OCI-LY7 (cell line): ENCODE measurements around the gene GAS1. TPM values are rescaled to one million over a fixed set of nuclear protein-coding genes. Genes with fewer than 3 reads are reported as not detected.

Source experiments
- BruUV-seq: library from RNA; stranded (reverse); fragments of 400-500 nt; replicated peaks from 2 replicates; lab custom pipeline; 2021; lab: Mats Ljungman, UMichigan
- CTCF ChIA-PET: fragments of 300-600 bp; sonication (Branson Sonifier 250); formaldehyde crosslinking; loops from one replicate; lab custom pipeline; 2022; ENCODE audit warnings: antibody characterized with exemption; ENCODE audit not compliant: unreplicated experiment; lab: Charles Lee
- POLR2A ChIA-PET: fragments of 300-600 bp; sonication (Branson Sonifier 250); formaldehyde crosslinking; loops from one replicate; lab custom pipeline; 2022; ENCODE audit warnings: antibody characterized with exemption; lab: Charles Lee
- DNase-seq: peaks from one replicate; pipeline ENCODE4 v3.0.0-alpha.2; 2015; ENCODE audit warnings: low spot score
- H2AFZ ChIP-seq: fragments of 200-600 bp; sonication (generic), shearing (Covaris generic); 2 replicates; pipeline ENCODE4 v1.6.1; 2014; ENCODE audit warnings: mild to moderate bottlenecking, antibody characterized with exemption, low read length, moderate library complexity
- H3K27ac ChIP-seq: fragments of 200-600 bp; sonication (generic); 2 replicates; pipeline ENCODE4 v1.5.1; 2014; ENCODE audit warnings: mixed run types, low read depth, mild to moderate bottlenecking, moderate library complexity, low read length, inconsistent platforms; ENCODE audit not compliant: poor library complexity, severe bottlenecking
- H3K36me3 ChIP-seq: fragments of 200-600 bp; sonication (generic); 2 replicates; pipeline ENCODE4 v1.6.1; 2014; ENCODE audit warnings: mild to moderate bottlenecking, antibody characterized with exemption, low read length, moderate library complexity, mixed read lengths; ENCODE audit not compliant: insufficient read depth
- H3K4me1 ChIP-seq: fragments of 200-600 bp; sonication (generic); 2 replicates; pipeline ENCODE4 v1.5.1; 2014; ENCODE audit warnings: mild to moderate bottlenecking, low read length; ENCODE audit not compliant: insufficient read depth, poor library complexity, severe bottlenecking
- H3K4me2 ChIP-seq: fragments of 200-600 bp; sonication (generic); 2 replicates; pipeline ENCODE4 v1.6.1; 2014; ENCODE audit warnings: mild to moderate bottlenecking, low read length
- H3K4me3 ChIP-seq: fragments of 200-600 bp; sonication (generic); 2 replicates; pipeline ENCODE4 v1.5.1; 2014; ENCODE audit warnings: mild to moderate bottlenecking, low read depth, low read length; ENCODE audit not compliant: poor library complexity, severe bottlenecking
- H3K79me2 ChIP-seq: fragments of 200-600 bp; sonication (generic); 2 replicates; pipeline ENCODE4 v1.6.1; 2016; ENCODE audit warnings: low read depth, mild to moderate bottlenecking, low read length, moderate library complexity, mixed read lengths; ENCODE audit not compliant: insufficient read depth
- H3K9me2 ChIP-seq: fragments of 200-600 bp; sonication (generic); 2 replicates; pipeline ENCODE4 v1.6.1; 2016; ENCODE audit warnings: mild to moderate bottlenecking, low read length, mixed read lengths; ENCODE audit not compliant: insufficient read depth
- H3K9me3 ChIP-seq: fragments of 200-600 bp; sonication (generic); 2 replicates; pipeline ENCODE4 v1.6.1; 2014; ENCODE audit warnings: mild to moderate bottlenecking, mixed run types, low read length, mixed read lengths
- H4K20me1 ChIP-seq: fragments of 200-600 bp; sonication (generic); 2 replicates; pipeline ENCODE4 v1.6.1; 2014; ENCODE audit warnings: mild to moderate bottlenecking, antibody characterized with exemption, low read length, moderate library complexity, mixed read lengths; ENCODE audit not compliant: insufficient read depth
- EZH2phosphoT487 ChIP-seq: fragments of 200-600 bp; sonication (generic); IDR thresholded peaks from 2 replicates; pipeline ENCODE4 v1.6.1; 2018; ENCODE audit warnings: low read depth, borderline replicate concordance, mild to moderate bottlenecking, mixed run types, antibody characterized with exemption, low read length, moderate library complexity, mixed read lengths
- intact Hi-C: fragments of 100-400 bp; cut with micrococcal nuclease; formaldehyde crosslinking; loops from one replicate; pipeline ENCODE4 v1.10.0; 2022; ENCODE audit not compliant: unreplicated experiment
- total RNA-seq, 2 experiments: library from RNA; depleted of rRNA in 1 of 2; stranded (reverse); fragments of >200 nt in 1 of 2; shearing (Covaris generic) in 1 of 2; gene quantifications; 2 replicates each; pipeline ENCODE4 v1.2.3, GENCODE V29; 2014 to 2022
- TF ChIP-seq, protein P1 (sequence below): fragments of 200-600 bp; sonication (generic); conservative IDR thresholded peaks from 2 replicates; pipeline ENCODE4 v1.5.1; 2014; ENCODE audit warnings: mild to moderate bottlenecking, antibody characterized with exemption, low read length, moderate library complexity, mixed read lengths

Gene GAS1
- total RNA-seq, 2 experiments from 2014 or later: not detected

GRCh38 chr9:86960938-86961337 is 13.6 kb upstream of the GAS1 start:
- Histone ChIP-seq H3K4me1 (no peaks in the 10 kb centered on the region), H3K9me3 (no peaks in the 10 kb centered on the region), H3K9me2 (no peaks in the 10 kb centered on the region), H4K20me1 (no peaks in the 10 kb centered on the region), H3K4me3 (no peak overlapping the region), H3K36me3 (no peaks in the 10 kb centered on the region), H2AFZ (no peak overlapping the region), H3K79me2 (no peaks in the 10 kb centered on the region), H3K27ac (no peak overlapping the region), H3K4me2 (no peak overlapping the region)
- POLR2A ChIA-PET: no interaction called here
- no TSS peak for BruUV-seq
- CTCF ChIA-PET: no interaction called here
- no peak for DNase-seq
- intact Hi-C loops: no loop called here
- TF ChIP-seq, protein P1, sequence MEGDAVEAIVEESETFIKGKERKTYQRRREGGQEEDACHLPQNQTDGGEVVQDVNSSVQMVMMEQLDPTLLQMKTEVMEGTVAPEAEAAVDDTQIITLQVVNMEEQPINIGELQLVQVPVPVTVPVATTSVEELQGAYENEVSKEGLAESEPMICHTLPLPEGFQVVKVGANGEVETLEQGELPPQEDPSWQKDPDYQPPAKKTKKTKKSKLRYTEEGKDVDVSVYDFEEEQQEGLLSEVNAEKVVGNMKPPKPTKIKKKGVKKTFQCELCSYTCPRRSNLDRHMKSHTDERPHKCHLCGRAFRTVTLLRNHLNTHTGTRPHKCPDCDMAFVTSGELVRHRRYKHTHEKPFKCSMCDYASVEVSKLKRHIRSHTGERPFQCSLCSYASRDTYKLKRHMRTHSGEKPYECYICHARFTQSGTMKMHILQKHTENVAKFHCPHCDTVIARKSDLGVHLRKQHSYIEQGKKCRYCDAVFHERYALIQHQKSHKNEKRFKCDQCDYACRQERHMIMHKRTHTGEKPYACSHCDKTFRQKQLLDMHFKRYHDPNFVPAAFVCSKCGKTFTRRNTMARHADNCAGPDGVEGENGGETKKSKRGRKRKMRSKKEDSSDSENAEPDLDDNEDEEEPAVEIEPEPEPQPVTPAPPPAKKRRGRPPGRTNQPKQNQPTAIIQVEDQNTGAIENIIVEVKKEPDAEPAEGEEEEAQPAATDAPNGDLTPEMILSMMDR: no peak
- TF ChIP-seq EZH2phosphoT487: no peak

- Histone ChIP-seq H4K20me1 (no peaks in the 10 kb centered on the region), H2AFZ (no peak overlapping the region), H3K4me2 (no peak overlapping the region), H3K27ac (no peak overlapping the region), H3K79me2 (no peaks in the 10 kb centered on the region), H3K4me1 (no peaks in the 10 kb centered on the region), H3K36me3 (no peaks in the 10 kb centered on the region), H3K4me3 (no peak overlapping the region), H3K9me3 (no peaks in the 10 kb centered on the region), H3K9me2 (no peaks in the 10 kb centered on the region)
- POLR2A ChIA-PET: interaction anchor here (0.5 to 1.1 kb wide), 2 partner anchors 10 to 31 kb away, joined by 3 read pairs; no protein-coding TSS in a partner anchor
- TF ChIP-seq EZH2phosphoT487: no peak
- TF ChIP-seq, protein P1: no peak
- BruUV-seq: no TSS peak
- intact Hi-C loops: no loop called here
- CTCF ChIA-PET: no interaction called here
- DNase-seq: no peak
Observed at GRCh38 chr9:86958203-86958602, 10.9 kb upstream of the GAS1 start.

DNA sequence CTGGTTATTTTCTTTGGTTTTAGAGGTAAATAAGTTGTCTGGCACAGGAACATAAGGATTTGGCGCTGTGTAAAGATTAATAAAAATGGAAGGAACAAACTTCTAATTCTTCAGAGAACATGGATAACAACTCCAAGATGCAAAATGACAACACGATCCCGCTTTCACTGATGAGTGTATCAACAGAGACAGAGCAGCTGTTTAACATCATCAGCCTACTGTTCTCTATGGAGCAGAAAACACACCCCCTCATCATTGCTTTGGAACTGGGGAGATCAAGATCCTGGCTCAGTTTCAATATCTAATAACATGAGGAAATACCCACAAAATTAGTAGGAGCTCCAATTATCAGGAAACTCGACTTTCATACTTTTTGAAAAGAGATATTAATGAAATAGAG is 8.3 kb upstream of the GAS1 start:
- intact Hi-C loops: no loop called here
- Histone ChIP-seq H3K9me3 (no peaks in the 10 kb centered on the region), H3K4me1 (no peaks in the 10 kb centered on the region), H3K4me2 (no peak overlapping the region), H4K20me1 (no peaks in the 10 kb centered on the region), H3K36me3 (no peaks in the 10 kb centered on the region), H3K79me2 (no peaks in the 10 kb centered on the region), H3K9me2 (no peaks in the 10 kb centered on the region), H3K4me3 (no peak overlapping the region), H2AFZ (no peak overlapping the region), H3K27ac (no peak overlapping the region)
- BruUV-seq: no TSS peak
- POLR2A ChIA-PET: interaction anchor here (0.7 kb wide), 1 partner anchor 1910 kb away, joined by 6 read pairs; no protein-coding TSS in a partner anchor
- CTCF ChIA-PET: no interaction called here
- TF ChIP-seq, protein P1: no peak
- TF ChIP-seq EZH2phosphoT487: no peak
- DNase-seq: no peak
